ENCODE data around the gene SLIT3. TPM values are rescaled to one million over a fixed set of nuclear protein-coding genes. Genes with fewer than 3 reads are reported as not detected.

The SLIT3 gene
- total RNA-seq, 1 experiment from 2014 or later = 21.9 TPM

GRCh38 chr5:169279125-169279524 is 21.8 kb downstream of the SLIT3 start:
- in situ Hi-C loops (cut with HindIII; ENCODE audit: low pct_unique_long_range_greater_than_20kb, low sequenced_read_pairs) = no loop called here
- no peak for DNase-seq (ENCODE audit: low read depth)

GRCh38 chr5:169273881-169274280 is 27.1 kb downstream of the SLIT3 start:
- in situ Hi-C loops (cut with HindIII; ENCODE audit: low pct_unique_long_range_greater_than_20kb, low sequenced_read_pairs) = no loop called here
- DNase-seq (ENCODE audit: low read depth) = no peak

GRCh38 chr5:169273451-169273850 is 27.5 kb downstream of the SLIT3 start:
- no peak for DNase-seq (ENCODE audit: low read depth)
- in situ Hi-C loops (cut with HindIII; ENCODE audit: low pct_unique_long_range_greater_than_20kb, low sequenced_read_pairs) = no loop called here

- in situ Hi-C loops (cut with HindIII; ENCODE audit: low pct_unique_long_range_greater_than_20kb, low sequenced_read_pairs) = no loop called here
- DNase-seq (ENCODE audit: low read depth) = peak; percentile 72
Measured at GRCh38 chr5:169272731-169273427, 28.1 kb downstream of the SLIT3 start.

- in situ Hi-C loops (cut with HindIII; ENCODE audit: low pct_unique_long_range_greater_than_20kb, low sequenced_read_pairs) = no loop called here
- DNase-seq (ENCODE audit: low read depth) = no peak
Measured at GRCh38 chr5:169272111-169272510, 28.8 kb downstream of the SLIT3 start.

GRCh38 chr5:169270827-169271226 is 30.1 kb downstream of the SLIT3 start:
- in situ Hi-C loops (cut with HindIII; ENCODE audit: low pct_unique_long_range_greater_than_20kb, low sequenced_read_pairs) = no loop called here
- no peak for DNase-seq (ENCODE audit: low read depth)

GRCh38 chr5:169268019-169268418 is 32.9 kb downstream of the SLIT3 start:
- in situ Hi-C loops (cut with HindIII; ENCODE audit: low pct_unique_long_range_greater_than_20kb, low sequenced_read_pairs) = no loop called here
- no peak for DNase-seq (ENCODE audit: low read depth)

GRCh38 chr5:169265888-169266287 is 35.1 kb downstream of the SLIT3 start:
- no peak for DNase-seq (ENCODE audit: low read depth)
- in situ Hi-C loops (cut with HindIII; ENCODE audit: low pct_unique_long_range_greater_than_20kb, low sequenced_read_pairs) = no loop called here

GRCh38 chr5:169263591-169263990 is 37.3 kb downstream of the SLIT3 start:
- DNase-seq (ENCODE audit: low read depth) = no peak
- in situ Hi-C loops (cut with HindIII; ENCODE audit: low pct_unique_long_range_greater_than_20kb, low sequenced_read_pairs) = no loop called here

GRCh38 chr5:169260896-169261569 is 39.9 kb downstream of the SLIT3 start:
- in situ Hi-C loops (cut with HindIII; ENCODE audit: low pct_unique_long_range_greater_than_20kb, low sequenced_read_pairs) = no loop called here

GRCh38 chr5:169258372-169259000 is 42.5 kb downstream of the SLIT3 start:
- in situ Hi-C loops (cut with HindIII; ENCODE audit: low pct_unique_long_range_greater_than_20kb, low sequenced_read_pairs) = no loop called here
- DNase-seq (ENCODE audit: low read depth) = no peak

More at GRCh38 chr5:169260896-169261569, 39.9 kb downstream of the SLIT3 start:
- DNase-seq (ENCODE audit: low read depth) = no peak

GRCh38 chr5:169256191-169256590 is 44.7 kb downstream of the SLIT3 start:
- DNase-seq (ENCODE audit: low read depth) = no peak
- in situ Hi-C loops (cut with HindIII; ENCODE audit: low pct_unique_long_range_greater_than_20kb, low sequenced_read_pairs) = no loop called here

GRCh38 chr5:169253071-169253470 is 47.9 kb downstream of the SLIT3 start:
- no peak for DNase-seq (ENCODE audit: low read depth)
- in situ Hi-C loops (cut with HindIII; ENCODE audit: low pct_unique_long_range_greater_than_20kb, low sequenced_read_pairs) = no loop called here

GRCh38 chr5:169251333-169252084 is 49.4 kb downstream of the SLIT3 start:
- no peak for DNase-seq (ENCODE audit: low read depth)
- in situ Hi-C loops (cut with HindIII; ENCODE audit: low pct_unique_long_range_greater_than_20kb, low sequenced_read_pairs) = no loop called here

GRCh38 chr5:169250887-169251286 is 50.1 kb downstream of the SLIT3 start:
- no peak for DNase-seq (ENCODE audit: low read depth)
- in situ Hi-C loops (cut with HindIII; ENCODE audit: low pct_unique_long_range_greater_than_20kb, low sequenced_read_pairs) = no loop called here

- in situ Hi-C loops (cut with HindIII; ENCODE audit: low pct_unique_long_range_greater_than_20kb, low sequenced_read_pairs) = no loop called here
- no peak for DNase-seq (ENCODE audit: low read depth)
Measured at GRCh38 chr5:169248996-169249395, 51.9 kb downstream of the SLIT3 start.

GRCh38 chr5:169248550-169248949 is 52.4 kb downstream of the SLIT3 start:
- in situ Hi-C loops (cut with HindIII; ENCODE audit: low pct_unique_long_range_greater_than_20kb, low sequenced_read_pairs) = no loop called here
- DNase-seq (ENCODE audit: low read depth) = no peak

- in situ Hi-C loops (cut with HindIII; ENCODE audit: low pct_unique_long_range_greater_than_20kb, low sequenced_read_pairs) = no loop called here
Measured at GRCh38 chr5:169244812-169245211, 56.1 kb downstream of the SLIT3 start.

More at GRCh38 chr5:169244812-169245211, 56.1 kb downstream of the SLIT3 start:
- no peak for DNase-seq (ENCODE audit: low read depth)
